K562 (cell line): ENCODE results near the gene KIN. TPM values are rescaled to one million over a fixed set of nuclear protein-coding genes. Genes with fewer than 3 reads are reported as not detected.

Experiments used
- ATAC-seq: fragments of 200-7000 bp; cut with Tn5 transposase; 3 replicates; pipeline ENCODE4 v1.9.1; 2020; ENCODE audit warnings: moderate library complexity
- BruUV-seq: library from RNA; stranded (reverse); fragments of 400-500 nt; replicated peaks from 2 replicates; lab custom pipeline; 2021; lab: Mats Ljungman, UMichigan
- CTCF ChIA-PET: fragments of 300-600 bp; formaldehyde crosslinking; extraction: SDS; loops from one replicate; lab custom pipeline; 2021; ENCODE audit warnings: low intra/inter-chr PET ratio; lab: Yijun Ruan, JAX
- POLR2A ChIA-PET: fragments of 300-600, 350-650 bp; sonication (Branson Sonifier 250); formaldehyde crosslinking; extraction: SDS; loops from one replicate; lab custom pipeline; 2021; ENCODE audit warnings: antibody characterized with exemption, inconsistent platforms; lab: Yijun Ruan, JAX
- DNase-seq, 4 experiments: peaks; one replicate each; pipeline versions ENCODE4 v3.0.0 to v3.0.0-alpha.2; 2011 to 2018; ENCODE audit warnings: low spot score in 3 of 4, mixed read lengths in 3 of 4; ENCODE audit errors: extremely low read depth in 1 of 4
- FAIRE-seq: peaks from 2 replicates; lab custom pipeline; 2011; peaks lifted over from hg19 to GRCh38; lab: Jason Lieb, UNC
- H2AFZ ChIP-seq: 2 replicates; pipeline ENCODE4 v1.6.0; 2011; ENCODE audit warnings: low read depth, low read length, control low read depth, inconsistent platforms
- H3K27ac ChIP-seq: fragments of 200-600 bp; 3 replicates; pipeline ENCODE4 v1.8.0; 2011; ENCODE audit warnings: low read depth, mild to moderate bottlenecking, control low read depth, inconsistent platforms, low read length, moderate library complexity, mixed read lengths; ENCODE audit errors: extremely low read depth
- H3K27me3 ChIP-seq, 2 experiments: fragments of 300-600 bp in 1 of 2; 2 replicates in 1 of 2; 3 replicates in 1 of 2; pipeline versions ENCODE4 v1.6.0 to v1.8.0; 2011; ENCODE audit warnings: inconsistent platforms in 2 of 2, low read length in 2 of 2, mild to moderate bottlenecking in 1 of 2, mixed read lengths in 1 of 2, moderate library complexity in 1 of 2; ENCODE audit not compliant: control insufficient read depth in 2 of 2, insufficient read depth in 2 of 2
- H3K36me3 ChIP-seq: fragments of 300-600 bp; 3 replicates; pipeline ENCODE4 v1.8.0; 2011; ENCODE audit warnings: mild to moderate bottlenecking, low read length, inconsistent platforms; ENCODE audit not compliant: control insufficient read depth, insufficient read depth
- H3K4me1 ChIP-seq, 2 experiments: fragments of 200-600 bp in 1 of 2; replicated peaks in 1 of 2; 2 replicates in 1 of 2; 3 replicates in 1 of 2; pipeline versions ENCODE4 v1.5.1 to v1.8.0; 2011; ENCODE audit warnings: inconsistent platforms in 2 of 2, low read length in 2 of 2, mild to moderate bottlenecking in 1 of 2, mixed read lengths in 1 of 2, moderate library complexity in 1 of 2; ENCODE audit not compliant: control insufficient read depth in 2 of 2, insufficient read depth in 2 of 2
- H3K4me2 ChIP-seq: 2 replicates; pipeline ENCODE4 v1.6.1; 2011; ENCODE audit warnings: low read length, control low read depth, inconsistent platforms, mixed read lengths; ENCODE audit not compliant: insufficient read depth
- H3K4me3 ChIP-seq: fragments of 200-600 bp; sonication (generic), shearing (Covaris generic); 2 replicates; pipeline ENCODE4 v1.5.1; 2016; ENCODE audit warnings: control low read depth, inconsistent platforms
- H3K79me2 ChIP-seq: fragments of 200-600 bp; 3 replicates; pipeline ENCODE4 v1.8.0; 2011; ENCODE audit warnings: low read length, inconsistent platforms; ENCODE audit not compliant: control insufficient read depth, insufficient read depth
- H3K9ac ChIP-seq, 2 experiments: 2 replicates each; pipeline versions ENCODE4 v1.6.0 to v1.6.1; 2011; ENCODE audit warnings: low read depth in 2 of 2, low read length in 2 of 2, control low read depth in 1 of 2, inconsistent platforms in 1 of 2, mild to moderate bottlenecking in 1 of 2, mixed read lengths in 1 of 2; ENCODE audit not compliant: insufficient read depth in 1 of 2
- H3K9me1 ChIP-seq: one replicate; pipeline ENCODE4 v1.6.0; 2011; ENCODE audit warnings: inconsistent platforms, mild to moderate bottlenecking, low read length, moderate library complexity; ENCODE audit not compliant: control insufficient read depth, insufficient read depth
- H3K9me3 ChIP-seq: replicated peaks from 2 replicates; pipeline ENCODE4 v1.5.1; 2011; ENCODE audit warnings: low read depth, low read length, inconsistent platforms; ENCODE audit not compliant: control insufficient read depth, insufficient read depth
- H4K20me1 ChIP-seq: replicated peaks from 2 replicates; pipeline ENCODE4 v1.6.1; 2011; ENCODE audit warnings: low read length, inconsistent platforms, mixed read lengths; ENCODE audit not compliant: control insufficient read depth, insufficient read depth
- BRCA1 ChIP-seq, 2 experiments: fragments of 450-650 bp in 1 of 2; sonication (generic) in 1 of 2; formaldehyde crosslinking in 1 of 2; IDR thresholded peaks; 2 replicates each; pipeline versions ENCODE4 v1.5.0 to v1.6.1; 2017 to 2020; ENCODE audit warnings: mild to moderate bottlenecking in 1 of 2, missing genetic modification reagents in 1 of 2
- COPS2 ChIP-seq: fragments of 450-650 bp; conservative IDR thresholded peaks from 2 replicates; pipeline ENCODE4 v1.6.1; 2016; ENCODE audit warnings: mild to moderate bottlenecking, moderate library complexity
- E4F1 ChIP-seq: fragments of 250-450 bp; sonication (Bioruptor Pico); IDR thresholded peaks from 2 replicates; pipeline ENCODE4 v1.5.0; 2021; ENCODE audit warnings: mild to moderate bottlenecking, borderline replicate concordance
- ELK3 ChIP-seq: fragments of 450-650 bp; formaldehyde crosslinking; IDR thresholded peaks from 2 replicates; pipeline ENCODE4 v1.4.0; 2020; ENCODE audit warnings: mild to moderate bottlenecking
- HMGN3 ChIP-seq: IDR thresholded peaks from 2 replicates; pipeline ENCODE4 v1.6.1; 2011; ENCODE audit warnings: borderline replicate concordance, low read depth, mild to moderate bottlenecking, mixed read lengths, low read length; ENCODE audit not compliant: insufficient read length; ENCODE audit errors: extremely low read depth
- ID3 ChIP-seq, 2 experiments: fragments of 250-450 bp in 1 of 2; fragments of 450-650 bp in 1 of 2; sonication (Bioruptor Pico) in 1 of 2; IDR thresholded peaks; 2 replicates each; pipeline versions ENCODE4 v1.6.1 to v1.8.0; 2016 to 2021; ENCODE audit warnings: mild to moderate bottlenecking in 2 of 2, moderate library complexity in 2 of 2, missing compliant biosample characterization in 1 of 2, missing genetic modification characterization in 1 of 2
- JUN ChIP-seq, 2 experiments: sonication (generic) in 1 of 2; formaldehyde crosslinking in 1 of 2; IDR thresholded peaks; 2 replicates each; pipeline versions ENCODE4 v1.6.1 to v1.8.0; 2012 to 2022; ENCODE audit warnings: borderline replicate concordance in 2 of 2, mild to moderate bottlenecking in 2 of 2, improper control_type of control experiment in 1 of 2, low read depth in 1 of 2, low read length in 1 of 2, missing genetic modification reagents in 1 of 2
- LEF1 ChIP-seq: fragments of 450-650 bp; IDR thresholded peaks from 2 replicates; pipeline ENCODE4 v1.6.1; 2016; ENCODE audit warnings: mild to moderate bottlenecking
- SETDB1 ChIP-seq: IDR thresholded peaks from one replicate; pipeline ENCODE4 v1.6.1; 2012; ENCODE audit warnings: low read length, control low read depth, inconsistent platforms
- SMARCA5 ChIP-seq: fragments of 450-650 bp; IDR thresholded peaks from 2 replicates; pipeline ENCODE4 v1.6.1; 2016
- TFAM ChIP-seq: fragments of 250-450 bp; sonication (Bioruptor Pico); conservative IDR thresholded peaks from 2 replicates; pipeline ENCODE4 v1.5.0; 2021; ENCODE audit warnings: mild to moderate bottlenecking, moderate library complexity
- WGBS: fragments of 100-300 bp; shearing (Covaris generic); methylation state at CpG from one replicate; pipeline ENCODE4 v1.1.6; 2016; ENCODE audit warnings: low coverage, mixed read lengths; ENCODE audit not compliant: insufficient coverage; ENCODE audit errors: missing lambda C conversion rate; 5-methylcytosine and 5-hydroxymethylcytosine counted together
- in situ Hi-C: fragments of 300-500 bp; cut with MboI; formaldehyde crosslinking; loops from 4 replicates; pipeline ENCODE4 v1.15.0; 2018; ENCODE audit warnings: inconsistent platforms, mixed read lengths
- intact Hi-C: fragments of 100-400 bp; cut with micrococcal nuclease; formaldehyde crosslinking; loops from 2 replicates; pipeline ENCODE4 v1.14.2; 2022
- polyA plus RNA-seq, 8 experiments: library from polyadenylated mRNA; depleted of rRNA in 4 of 8; stranded (reverse) in 5 of 8; unstranded in 3 of 8; fragments of >200 nt; fragmentation: Nextera tagmentation in 2 of 8; fragmentation: Illumina TruSeq in 1 of 8; extraction: Ambion mirVana in 2 of 8; extraction: Trizol in 1 of 8; gene quantifications; 2 replicates each; pipeline versions ENCODE4 v1.2.1 to v1.2.3, GENCODE V29; 2011 to 2014; ENCODE audit warnings: inconsistent platforms in 1 of 8, missing spikeins in 1 of 8
- total RNA-seq, 7 experiments: library from RNA; depleted of rRNA in 6 of 7; stranded (reverse); fragments of >200 nt in 6 of 7; fragmentation: Illumina TruSeq in 2 of 7; extraction: Trizol in 2 of 7; gene quantifications; 2 replicates each; pipeline versions ENCODE4 v1.2.1 to v1.2.3, GENCODE V29; 2011 to 2021; ENCODE audit warnings: low replicate concordance in 1 of 7

KIN gene
- total and polyA plus RNA-seq, 9 of the 15 experiments (the other 6 are each of a cell fraction or from before 2014, with no cell fraction given), result 11.7 to 35.6 (median 16.0) TPM

GRCh38 chr10:7755103-7755502, 32.7 kb downstream of the KIN start:
- Histone ChIP-seq H3K9me3 (no peaks in the 10 kb centered on the region), H4K20me1 (no peaks in the 10 kb centered on the region), H3K9ac (no peak overlapping the region), H3K4me3 (no peak overlapping the region), H3K4me1 (no peaks in the 10 kb centered on the region), H2AFZ (no peak overlapping the region), H3K27me3 (no peaks in the 10 kb centered on the region), H3K79me2 (no peaks in the 10 kb centered on the region), H3K4me2 (no peak overlapping the region), H3K36me3 (peaks cover 53% of the 10 kb centered on the region), H3K9me1 (no peaks in the 10 kb centered on the region), H3K27ac (no peak overlapping the region)
- CTCF ChIA-PET, result no interaction called here
- intact Hi-C loops (no loop called here), in situ Hi-C loops (no loop called here)
- BruUV-seq, result no TSS peak
- ATAC-seq, result no peak
- FAIRE-seq, result no peak
- TF ChIP-seq JUN (IDR thresholded peaks at IDR 0.05; ENCODE audit: borderline replicate concordance, low read depth, low read length) (no peak), JUN (CRISPR knock-in tag; IDR thresholded peaks at IDR 0.05; ENCODE audit: borderline replicate concordance) (no peak), ELK3 (CRISPR knock-in tag) (no peak), COPS2 (no peak), TFAM (CRISPR knock-in tag) (no peak), SMARCA5 (no peak), E4F1 (CRISPR knock-in tag) (no peak), ID3 (CRISPR knock-in tag; IDR thresholded peaks at IDR 0.05) (no peak), ID3 (tag; IDR thresholded peaks at IDR 0.05) (no peak), BRCA1 (IDR thresholded peaks at IDR 0.05) (no peak), BRCA1 (CRISPR knock-in tag; IDR thresholded peaks at IDR 0.05) (no peak), LEF1 (no peak), SETDB1 (no peak), HMGN3 (no peak)
- WGBS, result 96% methylated on average over 3 of the region's 3 CpGs
- POLR2A ChIA-PET, result no interaction called here
- no peak for DNase-seq
